OCI-LY3 (cell line): ENCODE data around the gene GREM1.

Experiments
- EZH2phosphoT487 ChIP-seq: fragments of 200-600 bp; shearing (Covaris generic); IDR thresholded peaks from 2 replicates; pipeline ENCODE4 v1.6.1; 2018; ENCODE audit warnings: antibody characterized with exemption, mixed run types, low read depth
- TF ChIP-seq, protein P1 (sequence below): fragments of 200-600, 300-600 bp; sonication (generic); IDR thresholded peaks from 2 replicates; pipeline ENCODE4 v1.5.1; 2014; ENCODE audit warnings: antibody characterized with exemption, low read length, low read depth

- TF ChIP-seq, protein P1, sequence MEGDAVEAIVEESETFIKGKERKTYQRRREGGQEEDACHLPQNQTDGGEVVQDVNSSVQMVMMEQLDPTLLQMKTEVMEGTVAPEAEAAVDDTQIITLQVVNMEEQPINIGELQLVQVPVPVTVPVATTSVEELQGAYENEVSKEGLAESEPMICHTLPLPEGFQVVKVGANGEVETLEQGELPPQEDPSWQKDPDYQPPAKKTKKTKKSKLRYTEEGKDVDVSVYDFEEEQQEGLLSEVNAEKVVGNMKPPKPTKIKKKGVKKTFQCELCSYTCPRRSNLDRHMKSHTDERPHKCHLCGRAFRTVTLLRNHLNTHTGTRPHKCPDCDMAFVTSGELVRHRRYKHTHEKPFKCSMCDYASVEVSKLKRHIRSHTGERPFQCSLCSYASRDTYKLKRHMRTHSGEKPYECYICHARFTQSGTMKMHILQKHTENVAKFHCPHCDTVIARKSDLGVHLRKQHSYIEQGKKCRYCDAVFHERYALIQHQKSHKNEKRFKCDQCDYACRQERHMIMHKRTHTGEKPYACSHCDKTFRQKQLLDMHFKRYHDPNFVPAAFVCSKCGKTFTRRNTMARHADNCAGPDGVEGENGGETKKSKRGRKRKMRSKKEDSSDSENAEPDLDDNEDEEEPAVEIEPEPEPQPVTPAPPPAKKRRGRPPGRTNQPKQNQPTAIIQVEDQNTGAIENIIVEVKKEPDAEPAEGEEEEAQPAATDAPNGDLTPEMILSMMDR = no peak
- TF ChIP-seq EZH2phosphoT487 = no peak
Measured at GRCh38 chr15:32738666-32739065, 20.9 kb downstream of the GREM1 start.
